BLaER1 treated with 17β-estradiol and CSF1 and Interleukin-3, amounts not matched to agents 10 nM and 100 nM (cell line): ENCODE results near the gene PGLYRP4.

Experiments
- H3K27ac ChIP-seq, 11 experiments: shearing (Covaris generic); formaldehyde crosslinking; 2 replicates each; pipeline ENCODE4 v1.8.1; 2022
- H3K27me3 ChIP-seq, 11 experiments: shearing (Covaris generic); formaldehyde crosslinking; 2 replicates each; pipeline ENCODE4 v1.8.1; 2022
- H3K36me3 ChIP-seq, 11 experiments: shearing (Covaris generic); formaldehyde crosslinking; 2 replicates each; pipeline ENCODE4 v1.8.1; 2022
- H3K4me1 ChIP-seq, 10 experiments: shearing (Covaris generic); formaldehyde crosslinking; 2 replicates each; pipeline ENCODE4 v1.8.1; 2022
- H3K4me2 ChIP-seq, 11 experiments: shearing (Covaris generic); formaldehyde crosslinking; 2 replicates each; pipeline ENCODE4 v1.8.1; 2022
- H3K4me3 ChIP-seq, 10 experiments: shearing (Covaris generic); formaldehyde crosslinking; 2 replicates each; pipeline ENCODE4 v1.8.1; 2022
- H3K9ac ChIP-seq, 11 experiments: shearing (Covaris generic); formaldehyde crosslinking; 2 replicates each; pipeline ENCODE4 v1.8.1; 2022
- H3K9me3 ChIP-seq, 11 experiments: shearing (Covaris generic); formaldehyde crosslinking; replicated peaks in 1 of 11; 2 replicates each; pipeline ENCODE4 v1.8.1; 2022
- H4K20me1 ChIP-seq, 11 experiments: shearing (Covaris generic); formaldehyde crosslinking; 2 replicates each; pipeline ENCODE4 v1.8.1; 2022
- Cebpa-rat ChIP-seq, 11 experiments: shearing (Covaris generic); IDR thresholded peaks; 2 replicates each; pipeline ENCODE4 v1.8.1; 2022

PGLYRP4 gene

GRCh38 chr1:153370146-153370545, 21.5 kb upstream of the PGLYRP4 start:
- H3K4me3 ChIP-seq, result no peak overlapping the region
- H3K36me3 ChIP-seq, result peaks cover 0 to 6% (median 0%) of the 10 kb centered on the region in 11 experiments; a peak in 1 of 22 replicates
- peak overlapping the region in 4 of 11 experiments; percentile 62 to 70 (median 67); a peak in 7 of 22 replicates for H3K4me2 ChIP-seq
- no peaks in the 10 kb centered on the region for H4K20me1 ChIP-seq
- no peak for TF ChIP-seq Cebpa-rat (IDR thresholded peaks at IDR 0.05)
- H3K27me3 ChIP-seq, result no peaks in the 10 kb centered on the region
- H3K9ac ChIP-seq, result no peak overlapping the region
- H3K4me1 ChIP-seq, result peaks cover 0 to 99% (median 49%) of the 10 kb centered on the region in 10 experiments; a peak in 13 of 20 replicates
- H3K27ac ChIP-seq, result peak overlapping the region in 5 of 11 experiments; percentile 18 to 95 (median 66); a peak in 7 of 22 replicates
- H3K9me3 ChIP-seq, result peaks cover 0 to 8% (median 0%) of the 10 kb centered on the region in 11 experiments; a peak in 1 of 22 replicates

GRCh38 chr1:153368495-153368894, 19.9 kb upstream of the PGLYRP4 start:
- peak overlapping the region in 6 of 11 experiments; percentile 42 to 72 (median 67); a peak in 12 of 22 replicates for H3K4me2 ChIP-seq
- H3K9me3 ChIP-seq, result peaks cover 0 to 8% (median 0%) of the 10 kb centered on the region in 11 experiments; a peak in 1 of 22 replicates
- no peaks in the 10 kb centered on the region for H3K27me3 ChIP-seq
- H3K4me3 ChIP-seq, result no peak overlapping the region
- peak overlapping the region in 2 of 11 experiments; percentile 12 to 20; a peak in 2 of 22 replicates for H3K9ac ChIP-seq
- no peaks in the 10 kb centered on the region for H4K20me1 ChIP-seq
- TF ChIP-seq Cebpa-rat (IDR thresholded peaks at IDR 0.05), result peak in 3 of 11 experiments; percentile 32 to 66 (median 62); a peak in 2 of 22 replicates
- peaks cover 0 to 4% (median 0%) of the 10 kb centered on the region in 11 experiments; a peak in 1 of 22 replicates for H3K36me3 ChIP-seq
- H3K4me1 ChIP-seq, result peaks cover 0 to 99% (median 41%) of the 10 kb centered on the region in 10 experiments; a peak in 12 of 20 replicates
- peak overlapping the region in 5 of 11 experiments; percentile 21 to 95 (median 66); a peak in 9 of 22 replicates for H3K27ac ChIP-seq

- peak overlapping the region in 2 of 11 experiments; percentile 20 to 28; a peak in 2 of 22 replicates for H3K9ac ChIP-seq
- H3K4me2 ChIP-seq, result peak overlapping the region in 6 of 11 experiments; percentile 42 to 98 (median 77); a peak in 10 of 22 replicates
- H3K4me1 ChIP-seq, result peaks cover 0 to 100% (median 45%) of the 10 kb centered on the region in 10 experiments; a peak in 12 of 20 replicates
- TF ChIP-seq Cebpa-rat (IDR thresholded peaks at IDR 0.05), result no peak
- H3K27me3 ChIP-seq, result no peaks in the 10 kb centered on the region
- H4K20me1 ChIP-seq, result no peaks in the 10 kb centered on the region
- peaks cover 0 to 8% (median 0%) of the 10 kb centered on the region in 11 experiments; a peak in 1 of 22 replicates for H3K9me3 ChIP-seq
- no peak overlapping the region for H3K4me3 ChIP-seq
- H3K36me3 ChIP-seq, result no peaks in the 10 kb centered on the region
- H3K27ac ChIP-seq, result peak overlapping the region in 5 of 11 experiments; percentile 25 to 98 (median 94); a peak in 9 of 22 replicates
Measured at GRCh38 chr1:153367090-153367489, 18.4 kb upstream of the PGLYRP4 start.

- H3K36me3 ChIP-seq, result no peaks in the 10 kb centered on the region
- no peak overlapping the region for H3K4me3 ChIP-seq
- no peak for TF ChIP-seq Cebpa-rat (IDR thresholded peaks at IDR 0.05)
- peak overlapping the region in 3 of 11 experiments; percentile 47 to 60 (median 56); a peak in 5 of 22 replicates for H3K9ac ChIP-seq
- H4K20me1 ChIP-seq, result no peaks in the 10 kb centered on the region; a peak in 1 of 22 replicates
- no peaks in the 10 kb centered on the region for H3K27me3 ChIP-seq
- peaks cover 0 to 100% (median 49%) of the 10 kb centered on the region in 10 experiments; a peak in 12 of 20 replicates for H3K4me1 ChIP-seq
- H3K27ac ChIP-seq, result peak overlapping the region in 6 of 11 experiments; percentile 24 to 98 (median 92); a peak in 11 of 22 replicates
- peak overlapping the region in 5 of 11 experiments; percentile 40 to 98 (median 86); a peak in 10 of 22 replicates for H3K4me2 ChIP-seq
- peaks cover 0 to 8% (median 0%) of the 10 kb centered on the region in 11 experiments; a peak in 1 of 22 replicates for H3K9me3 ChIP-seq
Measured at GRCh38 chr1:153366261-153366660, 17.6 kb upstream of the PGLYRP4 start.

- H3K27me3 ChIP-seq, result no peaks in the 10 kb centered on the region
- H3K36me3 ChIP-seq, result peaks cover 0 to 2% (median 0%) of the 10 kb centered on the region in 11 experiments; a peak in 5 of 22 replicates
- H3K9ac ChIP-seq, result peak overlapping the region in 4 of 11 experiments; percentile 3 to 60 (median 52); a peak in 6 of 22 replicates
- peaks cover 0 to 100% (median 54%) of the 10 kb centered on the region in 10 experiments; a peak in 13 of 20 replicates for H3K4me1 ChIP-seq
- H3K4me2 ChIP-seq, result peak overlapping the region in 7 of 11 experiments; percentile 9 to 98 (median 68); a peak in 12 of 22 replicates
- no peak for TF ChIP-seq Cebpa-rat (IDR thresholded peaks at IDR 0.05)
- no peak overlapping the region for H3K4me3 ChIP-seq
- H3K9me3 ChIP-seq, result peaks cover 0 to 3% (median 0%) of the 10 kb centered on the region in 11 experiments; a peak in 1 of 22 replicates
- peak overlapping the region in 6 of 11 experiments; percentile 24 to 98 (median 92); a peak in 12 of 22 replicates for H3K27ac ChIP-seq
- no peaks in the 10 kb centered on the region; a peak in 2 of 22 replicates for H4K20me1 ChIP-seq
Measured at GRCh38 chr1:153365696-153366095, 17.1 kb upstream of the PGLYRP4 start.

GRCh38 chr1:153364766-153365666, 16.4 kb upstream of the PGLYRP4 start:
- no peaks in the 10 kb centered on the region; a peak in 2 of 22 replicates for H4K20me1 ChIP-seq
- peaks cover 0 to 8% (median 3%) of the 10 kb centered on the region in 11 experiments; a peak in 6 of 22 replicates for H3K36me3 ChIP-seq
- H3K27me3 ChIP-seq, result no peaks in the 10 kb centered on the region
- no peaks in the 10 kb centered on the region for H3K9me3 ChIP-seq
- H3K27ac ChIP-seq, result peak overlapping the region in 6 of 11 experiments; percentile 24 to 98 (median 92); a peak in 11 of 22 replicates
- H3K4me3 ChIP-seq, result no peak overlapping the region
- peak in 3 of 11 experiments; percentile 52 to 84 (median 74); a peak in 4 of 22 replicates for TF ChIP-seq Cebpa-rat (IDR thresholded peaks at IDR 0.05)
- peaks cover 0 to 100% (median 60%) of the 10 kb centered on the region in 10 experiments; a peak in 14 of 20 replicates for H3K4me1 ChIP-seq
- H3K4me2 ChIP-seq, result peak overlapping the region in 7 of 11 experiments; percentile 9 to 98 (median 68); a peak in 13 of 22 replicates
- peak overlapping the region in 4 of 11 experiments; percentile 3 to 60 (median 52); a peak in 6 of 22 replicates for H3K9ac ChIP-seq

- TF ChIP-seq Cebpa-rat (IDR thresholded peaks at IDR 0.05), result no peak
- H3K36me3 ChIP-seq, result peaks cover 0 to 16% (median 7%) of the 10 kb centered on the region in 11 experiments; a peak in 11 of 22 replicates
- H3K9ac ChIP-seq, result peak overlapping the region in 2 of 11 experiments; percentile 56 to 60; a peak in 4 of 22 replicates
- H3K4me3 ChIP-seq, result no peak overlapping the region
- H4K20me1 ChIP-seq, result peaks cover 0 to 7% (median 0%) of the 10 kb centered on the region in 11 experiments; a peak in 2 of 22 replicates
- peak overlapping the region in 5 of 11 experiments; percentile 40 to 98 (median 86); a peak in 9 of 22 replicates for H3K4me2 ChIP-seq
- peaks cover 0 to 100% (median 64%) of the 10 kb centered on the region in 10 experiments; a peak in 14 of 20 replicates for H3K4me1 ChIP-seq
- peak overlapping the region in 5 of 11 experiments; percentile 57 to 98 (median 94); a peak in 10 of 22 replicates for H3K27ac ChIP-seq
- H3K9me3 ChIP-seq, result no peaks in the 10 kb centered on the region
- H3K27me3 ChIP-seq, result no peaks in the 10 kb centered on the region
Measured at GRCh38 chr1:153364156-153364555, 15.5 kb upstream of the PGLYRP4 start.

GRCh38 chr1:153363641-153364040, 15.0 kb upstream of the PGLYRP4 start:
- no peak for TF ChIP-seq Cebpa-rat (IDR thresholded peaks at IDR 0.05)
- H3K4me1 ChIP-seq, result peaks cover 0 to 100% (median 66%) of the 10 kb centered on the region in 10 experiments; a peak in 15 of 20 replicates
- peaks cover 0 to 7% (median 0%) of the 10 kb centered on the region in 11 experiments; a peak in 2 of 22 replicates for H4K20me1 ChIP-seq
- peak overlapping the region in 5 of 11 experiments; percentile 91 to 98 (median 96); a peak in 8 of 22 replicates for H3K27ac ChIP-seq
- H3K27me3 ChIP-seq, result no peaks in the 10 kb centered on the region
- no peak overlapping the region for H3K9ac ChIP-seq
- H3K4me2 ChIP-seq, result peak overlapping the region in 5 of 11 experiments; percentile 40 to 98 (median 86); a peak in 10 of 22 replicates
- H3K36me3 ChIP-seq, result peaks cover 0 to 22% (median 10%) of the 10 kb centered on the region in 11 experiments; a peak in 12 of 22 replicates
- H3K4me3 ChIP-seq, result no peak overlapping the region
- H3K9me3 ChIP-seq, result peaks cover 0 to 4% (median 0%) of the 10 kb centered on the region in 11 experiments; a peak in 1 of 22 replicates
